Activated T-helper 2 cell treated with anti-CD3 and anti-CD28 coated beads, Interferon-gamma antibody, Interleukin-2, Interleukin-4, amounts not matched to agents 10 μg/mL and 5 μg/mL and 100 μg/mL, durations not matched to agents 14 hours and 24 hours and 36 hours (primary cell): ENCODE measurements around the gene UTP11. TPM values are rescaled to one million over a fixed set of nuclear protein-coding genes. Genes with fewer than 3 reads are reported as not detected.
A peak's percentile ranks its signal among the peaks of the same experiment; 100 is the strongest.
"Not testable (repeated sequence)": the region's sequence is repeated elsewhere in the genome, so short reads cannot be mapped to it uniquely, and the experiment has no call there.

Experiments used
- DNase-seq: peaks from one replicate; pipeline ENCODE4 v3.0.0; 2021; ENCODE audit warnings: low spot score
- H3K27ac Mint-ChIP-seq: one replicate; pipeline ENCODE4 v1.8.0; 2021; ENCODE audit warnings: mixed read lengths
- H3K27me3 Mint-ChIP-seq: one replicate; pipeline ENCODE4 v1.8.0; 2021; ENCODE audit warnings: low read depth, mixed read lengths
- H3K36me3 Mint-ChIP-seq: one replicate; pipeline ENCODE4 v1.8.0; 2021; ENCODE audit warnings: low read depth, mixed read lengths
- H3K4me1 Mint-ChIP-seq: one replicate; pipeline ENCODE4 v1.8.0; 2021; ENCODE audit warnings: low read depth, mixed read lengths
- H3K4me3 Mint-ChIP-seq: one replicate; pipeline ENCODE4 v1.8.0; 2021; ENCODE audit warnings: low read depth, mild to moderate bottlenecking, moderate library complexity, mixed read lengths
- H3K9me3 Mint-ChIP-seq: one replicate; pipeline ENCODE4 v1.8.0; 2021; ENCODE audit warnings: mixed read lengths
- intact Hi-C: fragments of 100-400 bp; cut with micrococcal nuclease; formaldehyde crosslinking; loops from one replicate; pipeline ENCODE4 v1.15.1; 2023
- total RNA-seq: library from RNA; stranded (reverse); gene quantifications from 2 replicates; pipeline ENCODE4 v1.2.3, GENCODE V29; 2022

UTP11 gene
- total RNA-seq, 1 donor from 2014 or later = 78.8 TPM

- H3K27me3 Mint-ChIP-seq = no peaks in the 10 kb centered on the region
- no peak overlapping the region for H3K27ac Mint-ChIP-seq
- intact Hi-C loops = loop anchor here (5.0 to 10.0 kb wide), 2 partner anchors 540 to 812 kb away; no protein-coding TSS in a partner anchor
- no peak for DNase-seq
- no peaks in the 10 kb centered on the region for H3K9me3 Mint-ChIP-seq
- H3K36me3 Mint-ChIP-seq = peaks cover 55% of the 10 kb centered on the region
- peaks cover 37% of the 10 kb centered on the region for H3K4me1 Mint-ChIP-seq
- H3K4me3 Mint-ChIP-seq = no peak overlapping the region
Measured at GRCh38 chr1:38025233-38025632, 12.7 kb downstream of the UTP11 start.

DNA sequence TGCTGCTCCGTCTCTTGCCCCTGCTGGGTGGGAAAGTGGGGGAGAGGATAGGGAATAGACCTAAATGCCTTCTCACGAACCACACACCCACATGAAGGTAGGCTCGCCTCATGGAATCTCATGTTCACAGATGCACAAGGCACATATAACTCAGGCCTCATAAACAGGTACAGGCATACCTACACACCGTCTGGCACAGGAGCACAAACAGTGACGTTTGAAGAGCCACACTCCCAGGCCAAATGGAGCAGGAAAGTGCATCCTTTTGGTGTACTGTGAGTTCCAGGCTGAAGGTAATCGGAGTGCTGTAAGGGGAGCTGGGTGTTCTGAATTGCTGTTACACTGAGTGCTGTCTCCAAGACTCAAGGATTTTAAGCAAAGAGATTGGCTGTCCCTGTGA, 13.1 kb downstream of the UTP11 start:
- Mint-ChIP-seq H3K27ac (no peak overlapping the region), H3K36me3 (peaks cover 51% of the 10 kb centered on the region), H3K9me3 (no peaks in the 10 kb centered on the region), H3K27me3 (no peaks in the 10 kb centered on the region), H3K4me3 (no peak overlapping the region), H3K4me1 (peaks cover 41% of the 10 kb centered on the region)
- no peak for DNase-seq
- intact Hi-C loops = loop anchor here (1.0 to 10.0 kb wide), 3 partner anchors 47 to 812 kb away; no protein-coding TSS in a partner anchor

- H3K27ac Mint-ChIP-seq = peak overlapping the region; percentile 31
- H3K27me3 Mint-ChIP-seq = no peaks in the 10 kb centered on the region
- H3K36me3 Mint-ChIP-seq = peaks cover 45% of the 10 kb centered on the region
- H3K9me3 Mint-ChIP-seq = no peaks in the 10 kb centered on the region
- intact Hi-C loops = loop anchor here (1.0 to 10.0 kb wide), 3 partner anchors 46 to 811 kb away; no protein-coding TSS in a partner anchor
- H3K4me1 Mint-ChIP-seq = peaks cover 51% of the 10 kb centered on the region
- no peak overlapping the region for H3K4me3 Mint-ChIP-seq
- DNase-seq = no peak
Measured at GRCh38 chr1:38026592-38027200, 14.2 kb downstream of the UTP11 start.

GRCh38 chr1:38027201-38028104, 14.9 kb downstream of the UTP11 start:
- Mint-ChIP-seq H3K4me3 (no peak overlapping the region), H3K9me3 (no peaks in the 10 kb centered on the region), H3K27ac (peak overlapping the region; percentile 90), H3K27me3 (no peaks in the 10 kb centered on the region), H3K36me3 (peaks cover 39% of the 10 kb centered on the region), H3K4me1 (peaks cover 51% of the 10 kb centered on the region)
- intact Hi-C loops = loop anchor here (1.0 to 10.0 kb wide), 5 partner anchors 18 to 810 kb away; partner anchors contain the start of gene SF3A3
- no peak for DNase-seq

DNA sequence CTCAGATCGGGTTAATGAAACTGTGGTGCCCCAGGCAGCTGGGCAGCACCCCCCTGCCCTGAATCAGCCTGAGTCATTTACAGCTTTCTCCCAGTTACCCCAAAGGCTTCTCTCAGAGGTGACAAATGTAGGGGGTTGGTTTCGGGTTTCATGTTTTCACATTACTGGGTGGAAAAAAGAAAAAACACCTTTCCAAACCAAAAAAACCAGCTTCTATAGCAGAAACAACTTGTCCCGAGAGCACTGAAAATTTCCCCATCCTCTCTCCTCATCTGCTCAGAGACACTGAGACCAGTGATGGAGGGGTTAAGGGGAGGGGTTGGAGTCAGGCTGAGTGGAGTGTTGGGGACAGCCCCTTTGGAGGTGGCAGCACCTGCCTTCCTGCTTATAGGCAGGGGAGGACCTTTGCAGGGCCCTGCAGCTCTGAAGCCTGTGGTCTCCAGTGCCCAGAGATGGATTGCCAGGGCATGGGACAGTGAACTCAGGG, 15.6 kb downstream of the UTP11 start:
- intact Hi-C loops = loop anchor here (1.0 to 10.0 kb wide), 5 partner anchors 19 to 809 kb away; partner anchors contain the start of gene SF3A3
- no peak for DNase-seq
- peak overlapping the region; percentile 7 for H3K4me3 Mint-ChIP-seq
- peaks cover 51% of the 10 kb centered on the region for H3K4me1 Mint-ChIP-seq
- peak overlapping the region; percentile 90 for H3K27ac Mint-ChIP-seq
- no peaks in the 10 kb centered on the region for H3K27me3 Mint-ChIP-seq
- H3K9me3 Mint-ChIP-seq = no peaks in the 10 kb centered on the region
- H3K36me3 Mint-ChIP-seq = peaks cover 34% of the 10 kb centered on the region

- no peaks in the 10 kb centered on the region for H3K9me3 Mint-ChIP-seq
- H3K27ac Mint-ChIP-seq = peak overlapping the region; percentile 90
- no peaks in the 10 kb centered on the region for H3K27me3 Mint-ChIP-seq
- H3K36me3 Mint-ChIP-seq = peaks cover 30% of the 10 kb centered on the region
- H3K4me1 Mint-ChIP-seq = peaks cover 51% of the 10 kb centered on the region
- peak overlapping the region; percentile 7 for H3K4me3 Mint-ChIP-seq
- no peak for DNase-seq
- intact Hi-C loops = loop anchor here (1.0 to 10.0 kb wide), 5 partner anchors 19 to 809 kb away; partner anchors contain the start of gene SF3A3
Measured at GRCh38 chr1:38028671-38029070, 16.1 kb downstream of the UTP11 start.

- Mint-ChIP-seq H3K4me3 (no peak overlapping the region), H3K27ac (peak overlapping the region; percentile 90), H3K27me3 (no peaks in the 10 kb centered on the region), H3K9me3 (no peaks in the 10 kb centered on the region), H3K36me3 (peaks cover 26% of the 10 kb centered on the region), H3K4me1 (peaks cover 51% of the 10 kb centered on the region)
- no peak for DNase-seq
- intact Hi-C loops = loop anchor here (2.0 to 10.0 kb wide), 3 partner anchors 306 to 808 kb away; no protein-coding TSS in a partner anchor
Measured at GRCh38 chr1:38029081-38029681, 16.6 kb downstream of the UTP11 start.

GRCh38 chr1:38029685-38030511, 17.4 kb downstream of the UTP11 start:
- intact Hi-C loops = loop anchor here (1.0 to 10.0 kb wide), 5 partner anchors 17 to 807 kb away; partner anchors contain the start of gene UTP11
- H3K4me1 Mint-ChIP-seq = peaks cover 51% of the 10 kb centered on the region

GRCh38 chr1:38030596-38031512, 18.3 kb downstream of the UTP11 start:
- H3K27me3 Mint-ChIP-seq = no peaks in the 10 kb centered on the region
- no peak for DNase-seq
- H3K4me1 Mint-ChIP-seq = peaks cover 51% of the 10 kb centered on the region
- intact Hi-C loops = loop anchor here (1.0 kb wide), 2 partner anchors 16 to 19 kb away; partner anchors contain the start of gene UTP11
- H3K27ac Mint-ChIP-seq = peak overlapping the region; percentile 90
- H3K36me3 Mint-ChIP-seq = peaks cover 16% of the 10 kb centered on the region
- peak overlapping the region; percentile 37 for H3K4me3 Mint-ChIP-seq
- no peaks in the 10 kb centered on the region for H3K9me3 Mint-ChIP-seq

More at GRCh38 chr1:38029685-38030511, 17.4 kb downstream of the UTP11 start:
- peak; percentile 51 for DNase-seq
- peak overlapping the region; percentile 37 for H3K4me3 Mint-ChIP-seq
- H3K27me3 Mint-ChIP-seq = no peaks in the 10 kb centered on the region
- peaks cover 23% of the 10 kb centered on the region for H3K36me3 Mint-ChIP-seq
- H3K9me3 Mint-ChIP-seq = no peaks in the 10 kb centered on the region
- peak overlapping the region; percentile 90 for H3K27ac Mint-ChIP-seq

GRCh38 chr1:38031513-38031866, 19.0 kb downstream of the UTP11 start:
- Mint-ChIP-seq H3K27me3 (no peaks in the 10 kb centered on the region), H3K4me3 (no peak overlapping the region), H3K36me3 (peaks cover 9% of the 10 kb centered on the region), H3K4me1 (peaks cover 50% of the 10 kb centered on the region), H3K27ac (peak overlapping the region; percentile 15), H3K9me3 (no peaks in the 10 kb centered on the region)
- no peak for DNase-seq
- intact Hi-C loops = no loop called here

DNA sequence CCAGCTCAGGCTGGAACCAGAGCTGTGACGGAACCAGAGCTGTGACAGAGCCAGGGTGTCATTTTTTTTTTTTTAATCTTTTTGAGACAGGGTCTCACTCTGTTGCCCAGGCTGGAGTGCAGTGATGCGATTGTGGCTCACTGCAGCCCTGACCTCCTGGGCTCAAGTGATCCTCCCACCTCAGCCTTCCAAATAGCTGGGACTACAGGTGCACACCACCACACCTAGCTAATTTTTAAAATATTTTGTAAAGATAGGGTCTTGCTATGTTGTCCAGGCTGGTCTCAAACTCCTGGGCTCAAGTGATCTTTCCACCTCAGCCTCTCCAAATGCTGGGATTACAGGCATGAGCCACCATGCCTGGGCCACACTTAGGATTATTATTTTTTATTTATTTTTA, 20.5 kb downstream of the UTP11 start:
- H3K27ac Mint-ChIP-seq, H3K9me3 Mint-ChIP-seq, H3K36me3 Mint-ChIP-seq, intact Hi-C loops, DNase-seq, H3K4me3 Mint-ChIP-seq, H3K27me3 Mint-ChIP-seq: not testable (repeated sequence)
- peaks cover 35% of the 10 kb centered on the region for H3K4me1 Mint-ChIP-seq
